Measurements from ENCODE around the gene PNMA1. TPM values are rescaled to one million over a fixed set of nuclear protein-coding genes. Genes with fewer than 3 reads are reported as not detected.
A peak's percentile ranks its signal among the peaks of the same experiment; 100 is the strongest.

The PNMA1 gene
- total RNA-seq, 4 donors from 2014 or later: 21.7 to 27.7 (median 24.7) TPM

DNA sequence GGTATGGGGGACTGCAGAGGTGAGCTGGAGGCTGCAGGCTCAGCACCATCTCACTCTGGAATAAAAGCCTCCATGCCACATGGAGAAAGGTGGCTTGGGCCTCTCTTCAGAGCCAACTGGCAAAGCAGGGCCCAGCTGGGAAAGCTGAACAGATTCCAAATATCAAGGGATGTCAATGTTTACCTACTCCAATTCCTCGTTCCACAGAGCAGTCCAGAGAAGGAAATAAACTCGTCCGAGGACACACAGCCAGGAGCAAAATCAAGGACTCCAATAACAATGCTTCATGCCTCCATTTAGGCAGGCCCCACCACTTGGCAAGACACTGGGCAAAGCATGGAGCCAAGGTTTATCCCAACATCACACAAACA lies 36.3 kb upstream of the PNMA1 start:
- Histone ChIP-seq H3K27ac (peak overlapping the region; percentile 88 to 99 (median 90)), H3K4me3 (replicated peaks in 1 of 3) (no peak overlapping the region), H3K27me3 (no peaks in the 10 kb centered on the region), H3K9me3 (no peaks in the 10 kb centered on the region), H3K36me3 (no peaks in the 10 kb centered on the region), H3K4me1 (peaks cover 88 to 95% of the 10 kb centered on the region in 2 donors)
- intact Hi-C loops (cut with DNase I): no loop called here
- WGBS, 2 donors: 14 to 20% methylated on average over 3 of the region's 3 CpGs
- no peak for DNase-seq
- TF ChIP-seq, protein P1, sequence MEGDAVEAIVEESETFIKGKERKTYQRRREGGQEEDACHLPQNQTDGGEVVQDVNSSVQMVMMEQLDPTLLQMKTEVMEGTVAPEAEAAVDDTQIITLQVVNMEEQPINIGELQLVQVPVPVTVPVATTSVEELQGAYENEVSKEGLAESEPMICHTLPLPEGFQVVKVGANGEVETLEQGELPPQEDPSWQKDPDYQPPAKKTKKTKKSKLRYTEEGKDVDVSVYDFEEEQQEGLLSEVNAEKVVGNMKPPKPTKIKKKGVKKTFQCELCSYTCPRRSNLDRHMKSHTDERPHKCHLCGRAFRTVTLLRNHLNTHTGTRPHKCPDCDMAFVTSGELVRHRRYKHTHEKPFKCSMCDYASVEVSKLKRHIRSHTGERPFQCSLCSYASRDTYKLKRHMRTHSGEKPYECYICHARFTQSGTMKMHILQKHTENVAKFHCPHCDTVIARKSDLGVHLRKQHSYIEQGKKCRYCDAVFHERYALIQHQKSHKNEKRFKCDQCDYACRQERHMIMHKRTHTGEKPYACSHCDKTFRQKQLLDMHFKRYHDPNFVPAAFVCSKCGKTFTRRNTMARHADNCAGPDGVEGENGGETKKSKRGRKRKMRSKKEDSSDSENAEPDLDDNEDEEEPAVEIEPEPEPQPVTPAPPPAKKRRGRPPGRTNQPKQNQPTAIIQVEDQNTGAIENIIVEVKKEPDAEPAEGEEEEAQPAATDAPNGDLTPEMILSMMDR (IDR thresholded peaks at IDR 0.05): no peak
- TF ChIP-seq POLR2A (IDR thresholded peaks at IDR 0.05): no peak

DNA sequence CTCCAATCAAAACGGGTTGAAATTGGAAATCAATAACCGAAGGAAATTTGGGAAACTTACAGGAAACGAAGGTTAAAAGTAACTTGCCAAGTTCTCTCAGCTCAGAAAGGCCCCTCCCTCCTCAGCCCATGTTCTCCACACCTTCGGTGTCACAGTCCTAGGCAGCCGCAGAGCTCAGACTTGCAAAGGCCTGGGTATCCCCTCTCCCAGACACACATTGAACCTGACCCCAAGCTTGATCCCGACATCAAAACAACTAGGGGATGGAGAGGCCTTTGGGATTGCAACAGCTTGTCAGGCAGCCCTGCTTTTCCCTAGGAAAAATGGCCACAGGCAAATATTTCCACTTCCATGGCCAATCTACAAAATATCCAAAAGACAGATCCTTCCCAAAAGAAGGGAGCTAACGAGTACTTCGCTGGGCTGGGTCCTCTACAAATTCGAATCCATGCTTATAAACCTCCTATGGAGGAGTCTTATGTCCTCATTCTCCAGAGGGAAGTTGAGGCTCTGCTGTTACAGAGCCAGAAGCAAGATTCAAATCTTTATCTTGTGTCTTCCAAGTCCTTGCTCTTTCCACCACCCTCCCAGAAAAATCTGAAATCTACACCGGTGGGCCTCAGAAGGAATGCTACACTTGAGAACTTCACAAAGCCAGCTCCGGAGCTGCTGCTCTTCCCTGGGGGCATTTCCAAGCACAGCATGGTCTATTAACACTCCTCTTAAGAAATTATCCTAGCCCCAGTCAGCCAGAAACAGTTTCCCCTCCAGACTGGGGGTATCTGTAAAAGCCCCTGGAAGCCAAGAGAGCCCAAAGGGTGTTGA lies 35.7 kb upstream of the PNMA1 start:
- no peaks in the 10 kb centered on the region for H3K9me3 ChIP-seq
- no peak overlapping the region for H3K4me3 ChIP-seq (replicated peaks in 1 of 3)
- intact Hi-C loops (cut with DNase I): no loop called here
- TF ChIP-seq, protein P1 (IDR thresholded peaks at IDR 0.05): no peak
- TF ChIP-seq POLR2A (IDR thresholded peaks at IDR 0.05): no peak
- H3K27ac ChIP-seq: peak overlapping the region; percentile 88 to 99 (median 90)
- no peaks in the 10 kb centered on the region for H3K36me3 ChIP-seq
- peaks cover 88 to 95% of the 10 kb centered on the region in 2 donors for H3K4me1 ChIP-seq
- 50 to 57% methylated on average over 11 of the region's 11 CpGs for WGBS, 2 donors
- no peaks in the 10 kb centered on the region for H3K27me3 ChIP-seq
- no peak for DNase-seq

DNA sequence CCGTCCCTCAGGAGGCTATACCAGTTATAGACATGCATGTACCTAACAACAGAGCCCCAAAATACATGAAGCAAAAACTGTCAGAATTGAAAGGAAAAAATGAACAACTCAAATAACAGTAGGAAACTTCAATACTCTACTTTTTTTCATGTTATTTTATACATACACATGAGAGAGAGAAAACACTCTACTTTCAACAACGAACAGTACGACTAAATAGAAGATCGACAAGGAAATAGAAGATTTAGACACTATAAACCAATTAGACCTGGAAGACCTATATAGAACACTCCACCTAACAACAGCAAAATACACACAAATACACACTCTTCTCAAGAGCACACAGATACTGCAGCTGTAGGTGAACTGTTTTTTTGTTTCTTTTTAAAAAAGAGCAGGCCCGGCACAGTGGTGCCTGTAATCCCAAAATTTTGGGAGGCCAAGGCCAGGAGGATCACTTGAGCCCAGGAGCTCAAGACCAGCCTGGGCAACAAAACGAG lies 34.7 kb upstream of the PNMA1 start:
- TF ChIP-seq POLR2A (IDR thresholded peaks at IDR 0.05): no peak
- TF ChIP-seq, protein P1 (IDR thresholded peaks at IDR 0.05): no peak
- intact Hi-C loops (cut with DNase I): no loop called here
- WGBS, 2 donors: 69 to 79% methylated on average over 6 of the region's 6 CpGs
- Histone ChIP-seq H3K27ac (peak overlapping the region in 2 of 3 donors; percentile 11 to 88), H3K9me3 (no peaks in the 10 kb centered on the region), H3K4me3 (replicated peaks in 1 of 3) (no peak overlapping the region), H3K36me3 (no peaks in the 10 kb centered on the region), H3K27me3 (no peaks in the 10 kb centered on the region), H3K4me1 (peaks cover 88 to 95% of the 10 kb centered on the region in 2 donors)
- DNase-seq: no peak

DNA sequence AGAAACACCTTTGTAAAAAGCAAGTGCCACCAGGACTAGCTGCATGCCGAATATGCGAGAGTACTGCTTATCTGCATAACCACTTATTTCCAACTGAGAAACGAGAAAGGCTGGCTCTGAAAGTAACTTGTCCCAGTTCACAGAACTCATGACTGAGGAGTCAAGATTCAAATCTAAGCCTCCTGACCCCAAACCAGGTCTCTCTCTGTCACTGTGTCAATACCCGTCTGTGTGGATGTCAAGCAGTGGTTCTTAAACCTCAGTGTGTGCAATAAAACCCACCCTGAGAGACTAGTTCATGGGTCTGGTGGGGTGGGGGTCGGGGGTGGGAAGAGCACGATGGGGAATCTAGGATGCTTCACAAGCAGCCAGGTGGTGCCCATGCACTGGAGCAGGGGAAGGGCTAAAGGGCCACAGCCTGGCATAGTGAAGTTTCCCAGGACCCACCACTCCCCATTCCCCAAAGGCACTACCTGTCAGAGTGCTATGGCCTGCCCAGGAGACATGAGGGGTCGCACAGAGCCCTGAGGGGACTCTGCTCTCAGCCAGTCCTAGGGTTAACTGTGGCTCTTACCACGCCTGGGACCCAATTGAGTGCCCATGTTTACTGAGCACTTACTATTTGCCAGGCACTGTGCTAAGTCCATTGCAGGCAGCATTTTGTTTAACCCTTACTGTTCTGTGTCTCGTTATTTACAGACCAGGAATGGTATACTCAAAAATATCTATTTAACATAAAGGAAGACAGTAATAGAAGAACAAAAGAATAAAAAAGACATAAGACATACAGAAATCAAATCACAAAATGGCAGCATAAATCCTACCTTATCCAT lies 33.4 kb upstream of the PNMA1 start:
- no peak for DNase-seq
- Histone ChIP-seq H3K27me3 (no peaks in the 10 kb centered on the region), H3K4me3 (replicated peaks in 1 of 3) (no peak overlapping the region), H3K36me3 (no peaks in the 10 kb centered on the region), H3K4me1 (peaks cover 88 to 95% of the 10 kb centered on the region in 2 donors), H3K27ac (peak overlapping the region in 1 of 3 donors; percentile 59), H3K9me3 (no peaks in the 10 kb centered on the region)
- intact Hi-C loops (cut with DNase I): no loop called here
- WGBS, 2 donors: 63 to 66% methylated on average over 9 of the region's 9 CpGs
- TF ChIP-seq POLR2A (IDR thresholded peaks at IDR 0.05): no peak
- TF ChIP-seq, protein P1 (IDR thresholded peaks at IDR 0.05): no peak
